HCEC 1CT (cell line): ENCODE measurements around the gene NCKIPSD.

Experiments used
- DNase-seq: peaks from one replicate; pipeline ENCODE4 v3.0.0-alpha.2; 2017

NCKIPSD gene

DNA sequence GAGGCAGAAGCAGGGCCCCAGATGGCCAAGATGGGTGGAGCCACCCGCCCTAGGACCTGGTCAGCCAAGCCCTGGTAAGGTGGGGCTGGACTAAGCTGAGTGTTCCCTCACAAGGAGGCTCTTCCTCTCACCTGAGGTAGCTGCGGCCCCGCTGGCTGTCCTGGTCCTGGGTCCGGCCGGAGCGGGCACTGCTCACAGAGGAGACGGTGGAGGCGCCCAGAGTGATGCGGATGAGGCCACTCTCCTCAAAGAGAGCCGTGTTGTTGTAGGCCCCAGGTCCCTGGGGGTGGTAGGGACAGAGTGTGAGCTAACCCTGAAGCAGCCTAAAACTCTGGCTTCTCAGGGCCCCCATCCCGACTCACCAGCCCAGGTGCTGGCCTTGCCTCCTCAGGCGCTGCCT is 43.1 kb downstream of the NCKIPSD start:
- no peak for DNase-seq

DNA sequence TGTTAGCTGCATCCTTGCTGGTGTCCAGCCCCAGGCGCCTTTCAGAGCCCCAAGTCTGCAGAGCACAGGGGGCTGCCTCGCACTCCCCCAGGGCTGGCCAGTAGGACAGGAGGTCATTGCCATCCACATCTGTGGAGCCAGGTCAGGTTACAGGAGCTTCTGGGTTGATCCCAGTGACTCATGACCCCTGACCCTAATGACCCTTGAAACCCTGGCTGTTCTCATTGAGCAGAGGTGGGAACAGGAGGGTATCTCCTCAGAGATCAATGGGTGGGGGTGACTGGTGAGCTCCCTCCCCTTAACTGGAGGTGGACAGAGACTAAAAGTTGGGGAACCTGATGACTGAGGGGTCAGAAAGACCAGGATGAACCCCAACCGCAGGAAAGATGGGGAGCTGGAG is 44.3 kb downstream of the NCKIPSD start:
- DNase-seq, result no peak

- DNase-seq, result no peak
These were observed 45.6 kb downstream of the NCKIPSD start for GRCh38 chr3:48639944-48640606.

- no peak for DNase-seq
These were observed 48.4 kb downstream of the NCKIPSD start for GRCh38 chr3:48637305-48637704.

DNA sequence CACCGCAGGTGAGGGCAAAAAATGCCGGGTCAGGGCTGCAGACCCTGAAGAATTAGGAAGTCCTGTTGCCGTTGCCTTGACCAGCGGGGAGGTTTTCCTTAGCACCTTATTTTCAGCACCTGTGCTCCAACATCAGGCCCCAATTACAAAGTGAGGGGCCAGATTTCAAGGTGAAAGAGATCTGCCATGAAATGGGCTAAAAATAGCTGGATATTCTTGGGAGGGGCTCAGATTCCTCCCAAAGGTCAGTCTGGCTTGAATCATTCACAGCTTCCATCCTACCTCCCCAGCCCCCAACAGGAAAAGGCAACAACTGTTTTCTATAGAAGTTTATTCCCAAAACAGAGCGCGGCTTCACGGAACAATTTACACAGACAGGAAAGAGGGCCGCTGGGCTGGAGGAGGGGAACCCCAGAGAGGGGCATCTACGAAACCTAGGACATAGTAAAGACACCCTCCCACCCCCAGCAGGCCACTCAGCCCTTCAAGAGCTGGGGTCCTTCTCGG is 49.5 kb downstream of the NCKIPSD start:
- no peak for DNase-seq

- DNase-seq, result peak; percentile 96
These were observed 50.3 kb downstream of the NCKIPSD start, which contains the start of gene SLC26A6 for GRCh38 chr3:48635222-48636021. SLC26A6 (minus strand) TSS chr3:48635461; CDS start chr3:48635393, 68 bp downstream.

DNA sequence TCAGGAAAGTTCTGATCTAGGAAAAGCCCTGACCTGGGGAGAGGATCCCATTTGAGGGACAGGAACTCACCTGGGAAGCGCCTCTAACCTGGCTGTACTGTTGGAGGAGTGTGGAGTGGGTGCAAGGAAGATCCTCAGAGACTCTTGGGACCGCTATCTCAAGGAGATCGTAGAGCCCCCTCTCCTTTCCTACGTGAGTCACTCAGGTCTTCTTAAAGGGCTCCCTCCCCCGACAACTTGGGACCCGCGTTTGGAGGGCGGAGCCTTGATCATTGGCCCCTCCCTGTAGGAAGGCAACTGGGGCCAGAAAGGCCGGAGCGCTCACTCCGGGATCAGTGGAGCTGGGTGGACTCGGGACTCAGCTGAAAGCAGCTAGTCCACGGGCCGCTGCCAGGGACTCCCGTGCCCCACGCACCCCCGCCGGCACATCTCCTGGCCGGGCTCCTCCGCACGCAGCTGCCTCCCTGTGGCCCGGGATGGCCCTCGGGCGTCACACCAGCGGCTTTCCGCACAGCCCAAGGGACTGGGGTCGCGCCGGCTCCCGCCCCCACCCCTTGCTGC is 51.0 kb downstream of the NCKIPSD start:
- peak; percentile 47 for DNase-seq

DNA sequence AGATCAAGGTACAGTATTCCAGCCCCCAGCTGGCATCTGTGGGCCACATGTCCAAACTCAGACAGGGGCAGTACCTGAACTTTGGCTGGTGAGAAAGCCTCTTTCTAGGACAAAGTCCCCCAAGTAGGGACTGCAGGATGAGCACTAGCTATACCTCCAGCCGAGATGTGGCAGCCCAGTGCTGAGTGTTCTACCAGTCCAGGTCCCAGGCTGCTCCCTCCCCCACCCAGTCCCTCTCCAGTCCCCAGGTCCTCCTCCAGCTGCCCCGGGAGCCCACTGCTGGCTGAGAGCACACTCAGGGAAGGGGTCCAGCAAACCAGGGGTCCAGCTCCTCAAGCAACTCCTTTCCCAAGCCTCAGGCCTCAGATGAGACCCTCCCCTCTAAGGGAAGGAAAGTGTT is 52.0 kb downstream of the NCKIPSD start:
- DNase-seq, result no peak

DNA sequence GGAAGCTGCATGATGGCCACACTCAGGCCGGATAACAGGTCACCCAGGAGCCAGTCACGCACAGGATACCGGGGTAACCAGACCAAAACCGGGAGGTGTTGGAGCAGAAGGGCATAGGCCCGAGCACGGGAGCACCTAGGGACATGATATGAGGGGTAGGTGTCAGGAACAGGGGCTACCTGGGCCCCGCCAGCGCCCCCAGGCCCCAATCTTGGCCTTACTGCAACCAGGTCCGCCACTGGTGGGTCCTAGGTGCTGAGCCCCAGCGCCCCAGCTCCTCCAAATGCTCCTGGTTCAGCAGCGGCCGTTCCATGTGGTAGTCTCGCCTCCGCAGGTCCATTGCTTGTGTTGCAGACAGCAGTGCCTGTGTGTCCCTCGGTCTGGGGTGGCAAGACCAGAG is 52.5 kb downstream of the NCKIPSD start:
- no peak for DNase-seq

DNA sequence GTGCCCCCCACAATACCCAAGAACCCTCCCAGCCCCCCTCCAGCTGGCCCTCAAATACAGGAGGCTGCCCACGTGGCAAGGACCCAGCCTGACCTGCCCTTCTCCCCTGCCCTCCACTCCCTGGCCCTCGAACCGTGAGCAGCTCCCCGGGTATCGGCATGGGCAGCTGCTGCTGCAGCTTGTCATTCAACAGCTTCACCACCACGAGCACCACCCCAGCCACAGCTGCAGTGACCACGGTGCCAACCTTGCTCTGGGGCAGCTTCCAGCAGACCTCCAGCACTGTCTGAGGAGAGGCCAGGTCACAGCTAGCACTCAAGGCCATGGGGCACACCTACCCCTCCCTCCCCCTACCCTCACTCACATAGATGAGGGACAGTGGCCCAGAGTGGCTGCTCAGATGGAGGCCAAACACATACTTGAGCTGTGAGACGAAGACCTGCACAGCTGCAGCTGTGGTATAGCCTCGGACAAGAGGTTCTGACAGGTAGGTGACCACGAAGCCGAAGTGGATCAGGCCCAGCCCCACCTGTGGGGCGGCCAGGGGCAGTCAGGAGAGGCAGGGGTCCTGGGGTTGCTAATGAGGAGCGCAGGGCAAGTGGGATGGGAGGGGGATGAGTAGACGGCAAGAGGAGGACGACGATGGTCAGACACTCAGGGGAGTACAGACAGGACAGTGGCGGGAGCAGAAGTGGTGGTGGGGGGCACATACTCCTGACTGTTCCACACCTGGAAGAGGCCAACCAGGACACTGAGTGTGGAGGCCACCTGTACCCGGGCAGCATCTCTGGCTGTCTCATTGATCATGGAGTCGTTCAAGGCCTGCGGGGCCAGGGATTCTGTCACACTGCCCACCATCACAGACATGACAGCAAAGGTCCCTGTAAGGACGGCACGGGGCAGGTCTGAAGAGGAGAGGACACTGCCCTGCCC is 53.9 kb downstream of the NCKIPSD start:
- DNase-seq, result no peak

- no peak for DNase-seq
These were observed 54.9 kb downstream of the NCKIPSD start for GRCh38 chr3:48630833-48631232.

GRCh38 chr3:48630407-48630806 is 55.3 kb downstream of the NCKIPSD start:
- no peak for DNase-seq

DNA sequence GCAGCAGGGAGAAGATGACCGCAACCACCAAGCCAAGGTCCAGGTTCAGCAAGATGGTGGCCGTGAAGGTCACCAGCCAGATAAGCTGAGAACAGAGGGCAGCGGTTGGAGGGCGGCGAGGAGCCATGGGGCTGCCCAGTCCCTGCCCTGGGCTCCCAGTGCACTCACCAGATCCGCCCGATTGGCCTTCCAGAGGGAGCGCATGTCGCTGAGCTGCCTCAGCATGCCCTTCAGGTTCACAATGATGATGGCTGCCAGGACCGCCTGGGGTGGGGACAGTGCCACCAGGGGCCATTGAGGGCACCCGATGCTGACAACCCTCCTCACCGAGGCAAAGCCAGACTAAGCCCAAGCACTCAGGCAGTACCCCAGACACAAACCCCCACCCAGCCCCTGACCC is 55.8 kb downstream of the NCKIPSD start:
- DNase-seq, result no peak

- DNase-seq, result no peak
These were observed 57.3 kb downstream of the NCKIPSD start for GRCh38 chr3:48628277-48629017.

DNA sequence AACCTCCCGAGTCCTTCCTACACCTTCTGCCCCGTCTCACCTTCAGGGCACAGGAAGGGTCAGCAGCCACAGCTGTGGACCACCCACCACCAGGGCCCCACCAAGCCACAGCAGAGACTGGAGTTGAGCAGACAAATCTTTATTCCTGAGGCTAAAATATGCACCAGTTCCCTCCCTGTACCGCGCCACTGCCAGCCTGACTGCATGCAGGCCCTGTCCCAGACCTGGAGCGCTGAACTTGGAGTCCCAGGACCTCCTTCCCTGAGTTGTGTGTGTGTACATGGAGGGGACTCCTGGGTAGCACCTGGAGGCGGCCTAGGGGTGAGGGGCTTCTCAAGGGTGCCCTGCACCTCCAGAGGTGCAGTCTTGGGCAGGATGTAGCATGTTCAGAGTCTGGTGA is 60.1 kb downstream of the NCKIPSD start:
- DNase-seq, result no peak

GRCh38 chr3:48624767-48625166 is 60.9 kb downstream of the NCKIPSD start:
- DNase-seq, result no peak

DNA sequence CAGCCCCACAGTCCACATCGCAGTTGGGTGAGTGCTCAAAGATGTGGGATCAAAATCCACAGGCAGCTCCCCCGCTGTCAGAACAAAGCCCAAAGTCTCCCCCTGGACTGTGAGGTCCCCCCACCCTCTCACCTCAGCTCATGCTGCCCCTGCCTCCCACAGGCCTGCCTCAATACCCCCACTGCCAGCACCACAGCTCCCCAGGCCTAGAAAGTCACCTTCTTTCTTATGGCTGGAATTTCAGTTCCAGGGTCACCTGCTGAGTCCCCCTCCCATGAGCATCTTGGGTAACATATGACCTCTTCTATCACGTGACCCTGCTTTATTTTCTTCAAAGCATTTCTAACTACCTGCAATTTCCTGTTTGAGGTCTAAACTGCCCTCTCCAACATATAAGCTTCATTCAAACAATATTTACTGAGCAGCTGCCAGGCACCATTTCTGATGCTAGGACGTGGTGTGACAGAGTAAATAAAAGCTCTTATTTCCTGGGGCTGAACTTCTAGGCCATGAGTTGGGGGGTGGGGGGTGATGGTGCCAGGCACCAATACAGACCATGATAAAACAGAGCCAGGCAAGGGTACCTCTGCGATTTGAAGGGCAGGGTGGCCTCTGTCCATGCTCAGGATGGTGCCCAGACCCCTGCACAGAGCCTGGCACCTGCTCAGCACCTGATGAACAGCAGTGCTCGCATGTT is 61.7 kb downstream of the NCKIPSD start:
- DNase-seq, result no peak
